SH-SY5Y (cell line): ENCODE results near the gene IL10RB.
A peak's percentile ranks its signal among the peaks of the same experiment; 100 is the strongest.

ENCODE experiments used
- GATA2 ChIP-seq: IDR thresholded peaks from 2 replicates; pipeline ENCODE4 v1.6.1; 2011; ENCODE audit warnings: mild to moderate bottlenecking, low read depth, low read length
- GATA3 ChIP-seq: IDR thresholded peaks from 2 replicates; pipeline ENCODE4 v1.6.1; 2011; ENCODE audit warnings: low read depth, mild to moderate bottlenecking, low read length, moderate library complexity

The IL10RB gene

DNA sequence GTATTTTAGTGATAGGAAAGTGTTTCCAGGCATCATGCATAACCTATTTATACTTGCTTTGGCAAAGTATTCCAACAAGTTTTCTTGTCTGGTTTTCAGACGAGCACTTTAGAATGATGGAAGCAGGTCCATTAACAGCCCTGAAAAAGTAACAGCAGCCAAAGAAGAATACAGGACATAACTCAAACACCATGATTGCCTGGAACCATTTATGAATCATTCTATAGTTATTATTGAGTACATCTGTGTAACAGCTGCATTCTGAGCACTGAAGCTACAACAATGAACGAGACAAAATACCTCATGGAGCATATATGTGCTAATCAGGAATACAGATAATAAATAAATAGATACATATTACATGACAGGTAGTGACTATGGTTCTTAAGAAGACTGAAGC is 12.6 kb downstream of the IL10RB start:
- TF ChIP-seq GATA2, result no peak
- TF ChIP-seq GATA3, result no peak

DNA sequence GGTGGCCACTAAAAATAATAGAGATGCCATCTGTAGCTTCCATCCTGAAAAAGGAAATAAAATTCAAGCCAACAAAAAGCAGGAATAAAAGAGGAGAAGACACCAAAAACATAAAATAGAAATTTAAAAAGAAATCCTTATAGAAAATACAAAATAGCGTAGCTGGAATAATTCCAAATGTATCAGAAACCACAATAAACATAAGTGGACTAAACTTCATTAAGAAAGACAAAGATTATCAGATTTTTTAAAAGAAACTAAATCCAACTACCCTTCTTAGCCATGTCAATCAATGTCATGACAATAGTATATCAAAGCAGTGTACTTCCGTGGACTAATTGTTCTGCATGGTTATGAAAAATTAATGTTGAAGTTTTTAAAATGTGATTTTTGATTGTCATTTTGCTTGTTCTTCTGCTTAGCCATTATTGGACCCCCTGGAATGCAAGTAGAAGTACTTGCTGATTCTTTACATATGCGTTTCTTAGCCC is 13.2 kb downstream of the IL10RB start:
- no peak for TF ChIP-seq GATA3
- TF ChIP-seq GATA2, result no peak

DNA sequence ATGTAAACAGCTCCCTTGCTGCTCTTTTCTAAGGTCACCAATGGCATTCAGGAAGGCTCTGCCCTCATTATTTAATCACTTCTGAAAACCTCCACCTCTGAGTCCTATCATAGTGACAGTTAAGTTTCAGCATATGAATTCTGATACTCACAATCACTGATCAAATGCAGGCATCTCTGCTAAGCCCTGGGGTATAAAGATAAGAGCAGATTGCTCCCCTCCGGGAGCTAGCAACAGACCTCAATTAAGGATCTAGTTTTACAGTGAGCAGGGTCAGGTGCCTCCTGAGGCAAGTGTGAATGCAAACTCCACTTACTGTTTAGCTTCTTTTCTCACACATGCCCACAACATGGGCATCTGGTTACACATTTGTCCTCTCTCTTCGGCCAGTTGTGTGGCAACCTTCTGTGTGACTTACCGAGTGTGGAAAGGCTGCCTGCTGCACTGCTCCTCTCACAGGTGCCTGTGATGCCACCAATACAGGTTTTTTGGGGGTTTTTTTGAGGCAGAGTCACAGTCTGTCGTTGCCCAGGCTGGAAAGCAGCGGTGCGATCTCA is 15.0 kb downstream of the IL10RB start:
- no peak for TF ChIP-seq GATA3
- TF ChIP-seq GATA2, result peak; percentile 72

DNA sequence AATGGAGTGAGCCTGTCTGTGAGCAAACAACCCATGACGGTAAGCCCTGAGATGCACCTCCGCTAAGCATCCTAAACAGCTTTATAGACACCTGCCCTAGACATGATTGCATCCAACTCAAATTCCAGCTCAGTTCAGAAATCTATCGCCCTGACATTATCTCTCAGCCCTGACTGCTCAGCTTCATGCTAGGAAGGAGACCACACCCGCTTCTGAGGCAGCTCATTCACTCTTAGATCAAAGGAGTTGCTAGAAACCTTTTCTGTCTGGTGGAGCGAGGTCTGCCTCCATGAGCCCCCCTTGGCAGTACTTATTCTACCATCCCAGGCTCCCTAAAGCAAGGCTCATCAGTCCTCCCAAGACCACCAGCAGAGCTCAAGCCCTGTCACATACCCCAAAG is 17.0 kb downstream of the IL10RB start:
- TF ChIP-seq GATA2, result no peak
- TF ChIP-seq GATA3, result no peak

DNA sequence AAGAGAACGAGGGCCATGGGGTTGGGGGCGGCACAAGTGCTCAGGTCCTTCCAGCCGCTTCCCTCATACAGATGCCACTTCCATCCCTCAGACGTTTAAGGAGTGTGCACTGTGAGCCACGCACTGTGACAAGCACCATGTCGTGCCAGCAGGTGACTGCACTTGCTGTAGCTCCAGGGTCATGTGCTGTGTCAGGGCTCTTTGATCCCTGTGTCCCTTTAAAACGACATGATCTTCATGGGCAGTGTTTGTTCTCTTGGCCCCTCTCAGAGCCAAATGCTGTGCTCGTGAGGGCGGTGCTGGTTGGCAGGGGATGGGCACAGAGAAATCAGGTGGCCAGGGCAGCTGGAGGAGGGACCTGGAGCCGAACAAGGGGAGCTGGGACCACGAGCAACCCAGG is 19.9 kb downstream of the IL10RB start:
- no peak for TF ChIP-seq GATA2
- no peak for TF ChIP-seq GATA3

DNA sequence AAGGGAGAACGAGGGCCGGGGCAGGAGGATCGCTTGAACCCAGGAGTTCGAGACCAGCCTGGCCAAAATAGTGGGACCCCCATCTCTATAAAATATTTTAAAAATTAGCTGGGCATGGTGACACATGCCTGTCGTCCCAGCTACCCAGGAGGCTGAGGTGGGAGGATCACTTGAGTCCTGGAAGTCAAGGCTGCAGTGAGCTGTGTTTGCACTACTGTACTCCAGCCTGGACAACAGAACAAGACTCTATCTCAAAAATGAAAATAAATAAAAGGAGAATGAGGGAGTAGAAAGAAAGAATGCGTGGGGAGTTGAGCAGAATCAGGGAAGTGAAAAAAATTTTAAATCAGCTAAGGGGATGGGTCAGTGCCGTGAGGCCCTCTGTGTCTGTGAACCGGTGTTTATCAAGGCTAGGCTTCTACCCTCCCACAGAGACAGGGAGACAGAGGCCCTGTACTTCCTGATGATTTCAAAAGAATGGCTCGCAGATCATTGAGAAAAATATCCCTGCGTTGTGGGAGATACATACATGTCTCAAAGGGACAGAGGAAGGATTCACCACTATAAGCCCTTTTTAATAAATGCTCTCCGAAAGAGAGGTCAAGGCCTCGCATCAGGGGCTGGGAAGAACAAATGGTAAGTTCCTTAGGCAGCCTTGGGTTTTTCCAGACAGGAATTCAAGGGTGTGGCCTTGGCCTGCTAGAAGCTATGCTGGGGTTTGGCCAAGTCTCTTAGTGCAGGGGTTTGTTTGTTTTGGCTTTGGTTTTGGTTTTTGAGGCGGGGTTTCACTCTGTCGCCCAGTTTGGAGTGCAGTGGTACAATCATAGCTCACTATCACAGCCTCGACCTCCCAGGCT is 20.7 kb downstream of the IL10RB start:
- no peak for TF ChIP-seq GATA3
- no peak for TF ChIP-seq GATA2

DNA sequence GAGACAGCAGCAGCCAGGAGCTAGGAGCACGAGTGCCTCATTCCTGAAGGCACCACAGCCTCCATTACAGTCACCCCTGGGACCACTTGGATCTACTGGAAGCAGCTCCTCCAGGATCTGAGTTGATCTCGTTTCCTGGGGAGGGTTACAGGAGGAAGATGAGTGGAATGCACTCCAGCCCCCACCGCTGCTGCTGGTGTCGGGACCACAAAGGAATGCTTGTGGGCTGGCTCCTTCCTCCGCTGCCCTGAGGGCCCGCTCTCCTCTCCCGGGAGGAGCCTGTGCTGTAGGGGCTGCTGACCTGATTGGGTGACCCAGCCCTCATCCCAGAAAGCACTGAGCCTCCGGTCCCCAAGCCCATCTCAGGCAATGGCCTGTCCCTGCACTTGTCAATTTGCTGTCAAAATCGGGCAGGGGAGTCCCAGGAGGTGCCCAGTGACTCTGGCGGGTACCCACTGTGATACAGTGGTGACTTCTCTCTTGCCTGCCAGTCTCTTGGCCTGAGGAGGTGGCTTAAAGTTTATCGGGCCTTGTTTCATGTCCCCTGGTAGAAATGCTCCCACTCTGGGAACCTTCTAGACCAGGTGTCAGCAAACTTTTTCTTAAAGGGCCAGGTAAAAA is 23.1 kb downstream of the IL10RB start:
- TF ChIP-seq GATA2, result no peak
- no peak for TF ChIP-seq GATA3

DNA sequence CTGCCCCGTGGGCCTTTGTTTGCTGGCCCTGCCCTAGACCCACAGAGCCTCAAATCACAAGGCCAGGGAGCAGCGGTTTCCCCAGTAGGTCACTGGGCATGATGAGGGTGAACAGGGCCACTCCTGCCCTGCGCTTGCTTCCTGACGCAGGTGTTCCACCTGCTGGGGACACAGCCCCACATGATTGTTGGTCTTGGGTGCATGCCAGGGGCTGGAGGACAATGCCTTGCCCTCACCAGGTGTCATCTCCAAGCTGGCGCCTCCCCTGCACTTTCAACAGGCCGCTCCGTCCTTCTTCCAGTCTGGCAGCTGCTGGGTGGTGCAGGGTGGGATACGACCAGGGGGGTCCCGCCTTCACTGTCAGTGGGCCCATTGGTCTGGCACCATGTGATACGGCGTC is 24.3 kb downstream of the IL10RB start:
- TF ChIP-seq GATA2 (no peak), GATA3 (no peak)

DNA sequence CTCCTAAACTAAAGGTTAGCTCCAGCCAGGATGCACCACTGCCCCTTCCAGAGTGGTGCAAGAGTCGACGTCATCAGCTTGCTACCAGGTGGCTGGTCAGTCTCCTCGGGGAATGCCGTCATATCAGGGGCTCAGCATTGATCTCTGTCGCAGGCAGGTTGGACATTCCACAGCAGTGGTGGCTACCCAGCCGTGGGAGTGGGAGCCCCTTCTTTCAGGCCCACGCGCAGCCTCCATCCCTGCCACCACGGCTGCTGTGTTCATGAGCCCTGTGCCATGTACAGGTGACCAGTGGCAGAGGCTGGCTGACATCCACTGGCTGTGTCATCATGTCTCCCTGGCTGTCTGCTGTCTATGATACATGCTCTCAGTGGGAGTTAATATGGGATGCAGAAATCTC is 25.5 kb downstream of the IL10RB start:
- TF ChIP-seq GATA3, result no peak
- TF ChIP-seq GATA2, result no peak

DNA sequence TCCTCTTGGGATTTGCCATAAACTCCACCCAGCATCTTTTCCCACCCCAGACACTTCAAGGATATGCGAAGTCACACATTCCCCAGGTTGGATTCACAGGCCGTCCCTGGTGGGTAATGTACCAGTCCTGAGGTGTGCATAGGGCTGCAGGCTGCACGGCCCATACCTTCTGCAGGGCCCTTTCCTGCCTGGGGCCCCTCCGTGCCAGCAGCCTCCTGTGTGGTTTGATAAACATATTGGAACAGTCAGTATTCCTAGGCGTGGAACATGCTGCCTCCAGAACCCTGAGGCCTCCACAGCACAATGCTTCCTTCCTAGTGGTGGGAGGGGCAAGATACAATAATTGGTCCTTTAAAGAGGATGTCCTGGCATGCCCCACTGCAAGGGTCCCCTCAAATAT is 26.6 kb downstream of the IL10RB start:
- TF ChIP-seq GATA3 (no peak), GATA2 (no peak)

DNA sequence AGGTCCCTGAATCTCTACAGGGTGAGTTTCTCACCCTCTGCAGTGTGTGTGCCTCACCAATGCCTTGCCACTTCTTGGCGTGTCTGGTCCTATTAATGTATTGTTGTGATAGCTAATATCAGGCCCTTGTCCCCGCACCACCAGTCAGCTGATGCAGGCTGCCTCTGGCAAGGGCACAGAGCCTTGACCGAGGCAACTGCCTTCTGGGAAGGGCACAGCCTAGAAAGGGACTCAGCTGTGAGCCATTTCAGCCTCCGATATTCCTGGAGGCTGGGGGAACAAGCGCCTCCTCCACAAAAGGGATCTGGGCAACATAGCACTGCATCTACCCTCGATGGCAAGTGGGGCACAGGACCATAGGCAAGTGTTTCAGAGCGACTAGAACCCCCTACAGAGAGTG is 27.0 kb downstream of the IL10RB start:
- TF ChIP-seq GATA3 (no peak), GATA2 (no peak)

DNA sequence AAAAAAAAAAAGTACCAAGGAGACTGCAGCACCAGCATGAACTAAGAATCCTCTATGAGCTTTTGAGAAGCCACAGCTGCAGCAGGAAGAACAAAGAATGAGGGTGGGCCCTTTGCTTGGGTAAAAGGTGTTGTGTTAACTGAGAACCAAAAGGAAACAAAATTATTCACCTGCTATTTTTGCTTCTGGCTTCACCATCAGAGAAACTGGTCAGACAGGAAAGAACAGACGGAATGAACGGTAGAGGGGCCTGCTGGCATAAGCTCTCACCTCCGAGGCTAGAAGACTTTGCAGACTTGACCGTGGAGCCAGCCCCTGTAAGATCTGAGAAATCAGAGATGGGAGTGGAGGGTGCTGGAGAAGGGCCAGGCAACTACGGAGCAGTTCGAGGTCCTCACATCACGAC is 27.6 kb downstream of the IL10RB start:
- TF ChIP-seq GATA3 (no peak), GATA2 (no peak)

DNA sequence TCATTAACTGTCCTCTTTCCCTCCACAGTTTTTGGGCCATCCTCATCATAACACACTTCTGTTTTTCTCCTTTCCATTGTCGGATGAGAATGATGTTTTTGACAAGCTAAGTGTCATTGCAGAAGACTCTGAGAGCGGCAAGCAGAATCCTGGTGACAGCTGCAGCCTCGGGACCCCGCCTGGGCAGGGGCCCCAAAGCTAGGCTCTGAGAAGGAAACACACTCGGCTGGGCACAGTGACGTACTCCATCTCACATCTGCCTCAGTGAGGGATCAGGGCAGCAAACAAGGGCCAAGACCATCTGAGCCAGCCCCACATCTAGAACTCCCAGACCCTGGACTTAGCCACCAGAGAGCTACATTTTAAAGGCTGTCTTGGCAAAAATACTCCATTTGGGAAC is 30.0 kb downstream of the IL10RB start:
- no peak for TF ChIP-seq GATA2
- no peak for TF ChIP-seq GATA3

DNA sequence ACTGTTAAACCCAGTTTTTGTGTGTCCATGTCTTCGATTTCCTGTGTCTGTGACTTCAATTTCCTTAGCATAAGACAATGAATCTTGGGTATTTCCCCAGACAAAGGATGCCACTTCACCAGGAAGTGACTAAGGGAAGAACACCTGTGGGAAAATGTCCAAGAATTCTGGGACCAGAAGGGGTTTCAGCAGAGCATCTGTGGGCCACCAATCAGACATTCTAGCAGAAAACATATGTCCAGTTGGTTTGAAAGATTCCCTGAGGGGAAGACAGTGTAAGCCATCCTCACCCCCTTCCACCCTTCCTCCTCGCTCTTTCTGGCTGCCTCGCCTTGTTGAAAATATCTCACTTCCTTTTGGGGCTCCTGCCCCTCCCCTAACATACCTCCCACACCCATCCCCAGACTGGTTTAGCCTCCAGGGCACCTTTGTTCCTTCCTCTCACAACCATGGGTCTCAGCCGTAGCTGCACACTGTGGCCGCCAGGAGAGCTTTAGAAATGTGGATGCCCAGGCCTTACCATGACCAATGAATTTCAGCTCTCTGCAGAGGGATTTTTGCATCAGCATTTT is 33.1 kb downstream of the IL10RB start:
- no peak for TF ChIP-seq GATA3
- no peak for TF ChIP-seq GATA2
